Stimulated activated CD8-positive, alpha-beta memory T cell treated with anti-CD3 and anti-CD28 coated beads, Interleukin-15, amount 100 ng/mL, for 48 hours (primary cell): ENCODE measurements around the gene RNU1-4.
"Not testable (repeated sequence)": the region's sequence is repeated elsewhere in the genome, so short reads cannot be mapped to it uniquely, and the experiment has no call there.

Experiments
- DNase-seq, 2 donors: peaks; one replicate each; pipeline ENCODE4 v3.0.0-alpha.2; 2020; ENCODE audit warnings: low read depth in 2 of 2

The RNU1-4 gene

GRCh38 chr1:16728243-16728949, 11.9 kb upstream of the RNU1-4 start:
- not testable (repeated sequence) for DNase-seq

- DNase-seq: not testable (repeated sequence)
Measured at GRCh38 chr1:16732254-16732896, 7.9 kb upstream of the RNU1-4 start.

- DNase-seq: not testable (repeated sequence)
Measured at GRCh38 chr1:16741230-16741629, 914 bp downstream of the RNU1-4 start.

- not testable (repeated sequence) for DNase-seq
Measured at GRCh38 chr1:16747660-16748059, 7.3 kb downstream of the RNU1-4 start.

GRCh38 chr1:16748710-16749109, 8.4 kb downstream of the RNU1-4 start:
- DNase-seq: not testable (repeated sequence)

GRCh38 chr1:16749910-16750888, 9.9 kb downstream of the RNU1-4 start:
- not testable (repeated sequence) for DNase-seq

GRCh38 chr1:16752770-16753169, 12.5 kb downstream of the RNU1-4 start:
- not testable (repeated sequence) for DNase-seq

GRCh38 chr1:16755385-16755784, 15.1 kb downstream of the RNU1-4 start:
- DNase-seq: not testable (repeated sequence)

GRCh38 chr1:16755932-16756331, 15.6 kb downstream of the RNU1-4 start:
- DNase-seq: not testable (repeated sequence)

- not testable (repeated sequence) for DNase-seq
Measured at GRCh38 chr1:16757574-16757973, 17.3 kb downstream of the RNU1-4 start.

- not testable (repeated sequence) for DNase-seq
Measured at GRCh38 chr1:16758060-16758459, 17.7 kb downstream of the RNU1-4 start.

- DNase-seq: not testable (repeated sequence)
Measured at GRCh38 chr1:16759041-16759493, 18.8 kb downstream of the RNU1-4 start.

- not testable (repeated sequence) for DNase-seq
Measured at GRCh38 chr1:16759650-16760455, 19.5 kb downstream of the RNU1-4 start.

GRCh38 chr1:16760456-16760765, 20.1 kb downstream of the RNU1-4 start:
- not testable (repeated sequence) for DNase-seq

- not testable (repeated sequence) for DNase-seq
Measured at GRCh38 chr1:16760801-16761200, 20.5 kb downstream of the RNU1-4 start.

GRCh38 chr1:16764248-16764819, 24.0 kb downstream of the RNU1-4 start:
- not testable (repeated sequence) for DNase-seq

- not testable (repeated sequence) for DNase-seq
Measured at GRCh38 chr1:16764820-16765655, 24.7 kb downstream of the RNU1-4 start.

- not testable (repeated sequence) for DNase-seq
Measured at GRCh38 chr1:16765731-16766605, 25.7 kb downstream of the RNU1-4 start.
